ENCODE measurements around the gene DEFB132.

- TF ChIP-seq CTCF (conservative IDR thresholded peaks at IDR 0.05 in 1 of 2, IDR thresholded peaks at IDR 0.05 in 1 of 2; ENCODE audit: low read depth in 1 of 2, low read length in 2 of 2) (no peak), EZH2 (IDR thresholded peaks at IDR 0.05; ENCODE audit: low read length, missing control alignments) (no peak)
These were observed 2.5 kb downstream of the DEFB132 start for GRCh38 chr20:259981-260380.

All from fibroblast of lung (primary cell).